Measurements from ENCODE around the gene RALB. TPM values are rescaled to one million over a fixed set of nuclear protein-coding genes. Genes with fewer than 3 reads are reported as not detected.
A peak's percentile ranks its signal among the peaks of the same experiment; 100 is the strongest.

RALB gene
- polyA plus RNA-seq (ENCODE audit: insufficient read length in 3 of 3) = 10 to 100 TPM; 79.5 to 91.4 (median 90.9) TPM

- DNase-seq (ENCODE audit: low read depth in 3 of 3, low spot score in 2 of 3) = peak; percentile 91 to 98 (median 97)
Measured at GRCh38 chr2:120252225-120253020, at the start of gene RALB. Gene RALB, plus strand, starts transcription at chr2:120252852. Its CDS starts 25,813 bp downstream, at chr2:120278665.

- no peak for DNase-seq (ENCODE audit: low read depth in 3 of 3, low spot score in 2 of 3)
Measured at GRCh38 chr2:120203251-120204021, 49.2 kb upstream of the RALB start.

GRCh38 chr2:120204022-120204405, 48.6 kb upstream of the RALB start:
- DNase-seq (ENCODE audit: low read depth in 3 of 3, low spot score in 2 of 3) = no peak

GRCh38 chr2:120204417-120204816, 48.2 kb upstream of the RALB start:
- DNase-seq (ENCODE audit: low read depth in 3 of 3, low spot score in 2 of 3) = no peak

- no peak for DNase-seq (ENCODE audit: low read depth in 3 of 3, low spot score in 2 of 3)
Measured at GRCh38 chr2:120204945-120205670, 47.5 kb upstream of the RALB start.

- no peak for DNase-seq (ENCODE audit: low read depth in 3 of 3, low spot score in 2 of 3)
Measured at GRCh38 chr2:120206022-120206581, 46.5 kb upstream of the RALB start.

- no peak for DNase-seq (ENCODE audit: low read depth in 3 of 3, low spot score in 2 of 3)
Measured at GRCh38 chr2:120208381-120209353, 44.0 kb upstream of the RALB start.

- DNase-seq (ENCODE audit: low read depth in 3 of 3, low spot score in 2 of 3) = no peak
Measured at GRCh38 chr2:120209427-120210269, 43.0 kb upstream of the RALB start.

GRCh38 chr2:120210270-120210693, 42.4 kb upstream of the RALB start:
- DNase-seq (ENCODE audit: low read depth in 3 of 3, low spot score in 2 of 3) = no peak

GRCh38 chr2:120218181-120218580, 34.5 kb upstream of the RALB start:
- no peak for DNase-seq (ENCODE audit: low read depth in 3 of 3, low spot score in 2 of 3)

GRCh38 chr2:120219291-120219690, 33.4 kb upstream of the RALB start:
- no peak for DNase-seq (ENCODE audit: low read depth in 3 of 3, low spot score in 2 of 3)

GRCh38 chr2:120219766-120220165, 32.9 kb upstream of the RALB start:
- DNase-seq (ENCODE audit: low read depth in 3 of 3, low spot score in 2 of 3) = no peak

- DNase-seq (ENCODE audit: low read depth in 3 of 3, low spot score in 2 of 3) = no peak
Measured at GRCh38 chr2:120220756-120221155, 31.9 kb upstream of the RALB start.

GRCh38 chr2:120221616-120222015, 31.0 kb upstream of the RALB start:
- no peak for DNase-seq (ENCODE audit: low read depth in 3 of 3, low spot score in 2 of 3)

- no peak for DNase-seq (ENCODE audit: low read depth in 3 of 3, low spot score in 2 of 3)
Measured at GRCh38 chr2:120222186-120223033, 30.2 kb upstream of the RALB start.

- DNase-seq (ENCODE audit: low read depth in 3 of 3, low spot score in 2 of 3) = peak in 2 of 3 donors; percentile 73 to 76
Measured at GRCh38 chr2:120223034-120223912, 29.4 kb upstream of the RALB start, which contains the start of gene TMEM185B. Gene TMEM185B, minus strand, starts transcription at chr2:120223400. Its CDS starts 424 bp downstream, at chr2:120222976.

- no peak for DNase-seq (ENCODE audit: low read depth in 3 of 3, low spot score in 2 of 3)
Measured at GRCh38 chr2:120224256-120224655, 28.4 kb upstream of the RALB start.
